Measurements from ENCODE around the gene RARA. TPM values are rescaled to one million over a fixed set of nuclear protein-coding genes. Genes with fewer than 3 reads are reported as not detected.
A peak's percentile ranks its signal among the peaks of the same experiment; 100 is the strongest.
"Not testable (repeated sequence)": the region's sequence is repeated elsewhere in the genome, so short reads cannot be mapped to it uniquely, and the experiment has no call there.

RARA gene
- total RNA-seq, 1 donor, result 40.9 TPM

DNA sequence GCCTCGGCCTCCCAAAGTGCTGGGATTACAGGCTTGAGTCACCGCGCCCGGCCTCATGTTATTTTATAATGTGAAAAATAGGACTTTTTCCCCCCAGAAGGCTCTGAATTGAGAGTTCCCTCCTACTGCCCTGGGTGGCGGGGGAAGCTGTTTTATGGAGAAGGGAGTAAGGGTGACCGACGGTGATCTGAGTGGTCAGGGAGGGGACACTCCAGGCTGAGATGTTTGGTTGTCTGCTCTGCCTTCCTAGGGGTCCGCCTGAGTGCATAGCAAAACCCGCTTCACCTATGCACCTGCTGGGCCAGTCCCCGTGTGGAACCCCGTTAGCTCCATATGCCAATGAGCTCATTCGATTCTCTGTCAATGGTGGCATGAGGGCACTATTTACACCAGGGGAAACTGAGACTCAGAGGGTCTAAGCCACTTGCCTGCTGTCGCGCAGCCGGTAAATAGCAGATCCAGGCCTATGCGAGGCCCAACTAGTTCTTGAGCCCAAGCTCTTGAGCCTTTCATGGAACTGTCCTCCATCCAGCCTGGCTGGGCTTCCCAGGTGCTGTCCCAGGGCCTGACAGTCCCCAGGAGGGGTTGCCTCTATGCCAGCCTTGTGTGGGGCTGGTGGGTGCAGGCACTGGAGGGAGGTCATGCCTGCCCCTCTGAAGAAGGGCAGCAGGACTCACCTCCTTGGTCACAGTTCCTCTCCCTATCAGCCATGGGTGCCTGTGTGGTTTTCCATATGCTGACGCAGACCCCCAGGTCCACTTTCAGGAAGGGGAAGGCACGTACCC is 57.3 kb downstream of the RARA start:
- no peak for DNase-seq (ENCODE audit: low read depth in 2 of 3, low spot score in 2 of 3)

DNA sequence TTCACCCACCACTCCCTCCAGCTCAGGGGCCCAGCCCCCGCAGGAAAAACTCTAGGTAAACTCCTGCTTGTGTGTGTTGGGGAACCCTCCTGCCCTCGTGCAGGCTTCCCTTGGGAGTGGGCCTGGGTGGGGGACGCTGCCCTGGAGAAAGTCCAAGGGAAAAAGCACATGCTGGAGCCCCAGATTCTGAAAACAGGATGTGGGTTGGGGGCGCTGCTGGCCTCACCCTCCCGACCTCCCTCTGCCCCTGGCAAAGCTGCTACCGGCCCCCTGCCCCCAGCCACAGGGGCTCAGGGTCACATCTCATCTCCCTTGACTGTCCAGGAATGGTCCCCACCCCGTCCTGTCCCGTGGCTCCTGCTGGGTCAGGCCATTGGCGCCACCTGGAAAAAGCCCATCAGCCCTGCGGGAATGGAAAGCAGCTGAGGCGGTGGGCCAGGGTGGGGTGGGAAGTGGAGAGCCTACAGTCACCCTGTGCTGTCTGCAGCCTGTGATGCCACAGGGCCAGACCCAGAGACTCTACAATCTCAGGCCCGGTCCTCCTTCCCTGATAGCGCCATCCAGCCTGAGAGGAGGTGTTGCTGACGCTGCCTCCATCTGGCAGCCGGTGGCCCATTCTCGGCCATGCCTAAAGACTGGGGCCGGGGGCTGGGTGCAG is 58.0 kb downstream of the RARA start:
- no peak for DNase-seq (ENCODE audit: low read depth in 2 of 3, low spot score in 2 of 3)

DNA sequence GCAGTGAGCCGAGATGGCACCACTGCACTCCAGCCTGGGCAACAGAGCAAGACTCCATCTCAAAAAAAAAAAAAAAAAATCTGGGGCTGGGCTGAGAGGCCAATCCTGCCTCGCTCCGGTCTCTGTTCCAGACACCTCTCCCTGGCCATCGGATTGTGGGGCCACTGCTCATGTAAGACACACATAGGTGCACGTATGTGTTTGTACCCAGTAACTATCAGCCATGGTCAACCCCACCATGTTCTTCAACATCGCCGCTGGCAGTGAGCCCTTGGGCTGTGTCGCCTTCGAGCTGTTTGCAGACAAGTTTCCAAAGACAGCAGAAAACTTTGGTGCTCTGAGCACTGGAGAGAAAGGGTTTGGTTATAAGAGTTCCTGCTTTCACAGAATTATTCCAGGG is 58.7 kb downstream of the RARA start:
- not testable (repeated sequence) for DNase-seq (ENCODE audit: low read depth in 2 of 3, low spot score in 2 of 3)

DNA sequence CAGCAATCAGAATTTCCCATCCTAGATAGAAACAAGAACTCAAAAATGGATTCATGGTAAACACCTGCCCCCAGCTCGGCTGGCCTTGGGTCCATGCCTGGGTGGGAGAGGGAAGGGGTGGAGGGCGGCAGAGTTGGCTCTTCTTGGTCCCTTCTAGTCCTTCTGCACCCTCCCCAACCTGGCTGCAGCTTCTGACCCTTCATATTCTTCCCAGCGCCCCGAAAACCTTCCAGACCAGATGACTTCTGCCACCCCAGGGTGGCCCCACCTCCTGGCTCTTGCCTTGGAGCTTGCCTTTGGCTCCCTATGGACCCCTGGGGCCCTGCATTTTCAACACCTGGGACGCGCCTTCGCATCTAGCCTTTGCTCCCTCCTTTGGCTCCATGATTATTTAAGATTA is 60.9 kb downstream of the RARA start:
- no peak for DNase-seq (ENCODE audit: low read depth in 2 of 3, low spot score in 2 of 3)

DNA sequence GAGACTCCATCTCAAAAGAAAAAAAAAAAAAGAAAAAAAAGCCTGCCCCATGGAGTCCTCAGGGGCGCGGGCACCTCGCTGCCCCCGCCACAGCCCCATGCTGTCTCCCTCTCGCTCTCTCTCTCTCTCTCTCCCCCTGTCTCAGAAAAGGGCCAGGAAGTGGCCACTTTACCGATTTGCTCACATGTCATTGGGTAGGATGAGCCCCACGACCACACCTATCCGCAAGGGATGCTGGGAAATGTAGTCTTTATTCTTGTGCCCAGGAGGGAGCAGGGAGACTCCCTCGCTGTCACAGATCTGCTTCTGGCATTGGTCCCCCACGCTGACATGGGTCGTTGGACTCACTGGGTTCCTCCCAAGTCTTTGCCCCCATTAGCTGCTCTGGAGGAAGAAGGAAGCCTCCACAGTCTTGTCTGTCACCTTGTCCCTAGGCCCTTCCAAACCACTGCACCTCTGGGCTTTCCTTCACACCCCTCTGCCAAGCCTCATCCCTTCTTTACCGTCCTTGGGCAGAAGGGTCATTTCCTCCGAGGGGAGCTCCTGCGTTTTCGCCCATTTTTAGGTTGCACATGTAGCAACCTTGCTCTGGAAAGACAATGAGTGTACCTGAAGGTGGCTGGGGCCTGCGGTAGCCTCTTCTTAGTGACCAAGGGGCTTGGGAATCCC is 62.4 kb downstream of the RARA start:
- DNase-seq (ENCODE audit: low read depth in 2 of 3, low spot score in 2 of 3), result peak in 1 of 3 donors; percentile 32

DNA sequence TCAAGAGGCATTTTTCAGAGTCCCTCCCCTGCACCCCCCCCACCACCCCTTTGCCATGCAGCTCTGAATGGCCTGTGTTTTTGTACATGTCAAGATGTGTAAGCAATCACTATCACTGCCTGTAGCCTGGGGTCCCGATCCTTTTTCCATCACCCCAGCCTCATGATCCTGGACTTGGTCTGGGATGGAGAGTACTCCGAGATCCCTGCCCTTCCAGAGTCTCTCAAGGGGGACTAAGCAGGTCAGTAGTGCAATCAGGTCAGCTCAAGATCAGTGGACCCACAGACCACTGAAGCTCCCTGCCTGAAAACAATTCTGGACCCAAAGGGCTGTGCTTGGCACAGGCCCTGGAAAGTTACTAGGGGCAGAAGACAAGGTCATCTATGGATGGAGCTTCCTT is 63.1 kb downstream of the RARA start:
- DNase-seq (ENCODE audit: low read depth in 2 of 3, low spot score in 2 of 3), result no peak

DNA sequence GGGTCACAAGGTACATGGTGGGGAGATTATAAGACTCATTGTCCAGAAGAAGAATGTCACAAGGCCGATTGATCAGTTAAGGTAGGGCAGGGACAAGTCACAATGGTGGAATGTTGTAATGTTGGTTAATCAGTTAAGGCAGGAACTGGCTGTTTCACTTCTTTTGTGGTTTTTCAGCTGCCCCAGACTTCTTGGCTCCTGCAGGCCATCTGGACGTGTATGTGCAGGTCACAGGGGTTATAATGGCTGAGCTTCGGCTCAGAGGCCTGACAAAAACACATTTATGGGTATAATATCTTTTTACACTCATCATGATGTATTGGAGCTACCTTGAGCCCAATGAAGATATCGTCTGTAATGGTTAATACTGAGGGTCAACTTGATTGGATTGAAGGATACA is 63.7 kb downstream of the RARA start:
- DNase-seq (ENCODE audit: low read depth in 2 of 3, low spot score in 2 of 3), result not testable (repeated sequence)

DNA sequence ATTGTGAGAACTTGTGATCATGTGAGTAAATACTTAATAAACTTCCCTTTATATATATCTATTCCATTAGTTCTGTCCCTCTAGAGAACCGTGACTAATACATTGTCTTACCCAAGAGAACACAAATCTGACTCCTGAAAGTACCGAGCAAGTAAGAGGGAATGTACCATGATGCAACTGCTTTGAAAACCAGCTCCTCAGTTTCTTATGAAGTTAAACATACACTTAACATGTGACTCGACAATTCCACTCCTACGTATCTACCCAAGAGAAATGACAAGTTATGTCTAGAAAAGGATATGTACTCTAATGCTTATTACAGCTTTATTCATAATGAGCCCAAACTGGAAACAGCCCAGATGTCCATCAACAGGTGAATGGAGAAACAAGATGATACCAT is 64.3 kb downstream of the RARA start:
- no peak for DNase-seq (ENCODE audit: low read depth in 2 of 3, low spot score in 2 of 3)

DNA sequence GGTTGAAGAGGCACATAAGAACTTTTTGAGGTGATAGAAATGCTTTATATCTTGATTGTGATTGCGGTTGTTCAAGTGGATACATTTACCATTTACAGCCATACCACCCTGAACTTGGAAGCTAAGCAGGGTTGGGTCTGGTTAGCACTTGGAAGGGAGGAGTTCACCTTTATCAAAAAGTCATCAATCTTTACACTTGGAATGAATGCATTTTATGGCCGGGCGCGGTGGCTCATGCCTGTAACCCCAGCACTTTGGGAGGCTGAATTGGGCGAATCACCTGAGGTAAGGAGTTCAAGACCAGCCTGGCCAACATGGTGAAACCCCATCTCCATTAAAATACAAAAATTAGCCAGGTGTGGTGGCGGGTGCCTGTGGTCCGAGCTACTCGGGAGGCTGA is 65.0 kb downstream of the RARA start:
- no peak for DNase-seq (ENCODE audit: low read depth in 2 of 3, low spot score in 2 of 3)

DNA sequence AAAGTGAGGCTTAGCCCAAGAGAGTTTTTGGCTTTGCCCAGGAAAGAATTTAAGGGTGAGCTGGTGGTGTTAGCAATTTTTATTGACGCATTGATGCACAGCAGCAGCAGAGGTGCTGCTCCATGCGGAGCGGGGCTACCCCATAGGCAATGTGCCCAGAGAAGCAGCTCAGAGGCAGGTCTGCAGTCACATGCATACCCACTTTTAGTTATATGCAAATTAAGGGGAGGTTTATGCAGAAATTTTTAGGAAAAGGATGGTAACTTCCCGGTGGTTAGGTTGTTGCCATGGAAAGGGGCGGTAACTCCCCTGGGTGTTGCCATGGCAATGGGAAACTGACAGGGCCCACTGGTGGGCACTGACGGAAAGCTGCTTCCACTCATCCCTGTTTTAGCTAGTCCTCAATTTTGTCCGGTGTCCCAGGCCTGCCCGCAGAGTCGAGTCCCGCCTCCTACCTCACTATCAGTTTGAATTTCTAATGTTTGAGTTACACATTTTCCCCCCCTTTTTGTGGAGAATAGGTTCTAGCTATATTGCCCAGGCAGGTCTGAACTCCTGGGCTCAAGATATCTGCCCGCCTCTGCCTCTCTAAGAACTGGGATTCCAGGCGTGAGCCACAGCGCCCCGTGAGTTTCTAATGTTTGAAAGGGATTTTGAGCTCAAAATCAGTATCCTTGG is 66.0 kb downstream of the RARA start:
- no peak for DNase-seq (ENCODE audit: low read depth in 2 of 3, low spot score in 2 of 3)

DNA sequence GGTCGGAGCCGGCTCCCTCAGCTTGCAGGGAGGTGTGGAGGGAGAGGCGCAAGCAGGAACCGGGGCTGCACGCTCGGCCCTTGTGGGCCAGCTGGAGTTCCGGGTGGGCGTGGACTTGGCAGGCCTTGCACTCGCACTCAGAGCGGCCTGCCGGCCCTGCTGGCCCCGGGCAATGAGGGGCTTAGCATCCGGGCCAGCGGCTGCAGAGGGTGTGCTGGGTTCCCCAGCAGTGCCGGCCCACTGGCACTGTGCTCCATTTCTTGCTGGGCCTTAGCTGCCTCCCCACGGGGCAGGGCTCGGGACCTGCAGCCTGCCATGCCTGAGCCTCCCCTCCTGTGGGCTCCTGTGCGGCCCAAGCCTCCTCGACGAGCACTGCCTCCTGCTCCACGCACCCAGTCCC is 66.8 kb downstream of the RARA start:
- DNase-seq (ENCODE audit: low read depth in 2 of 3, low spot score in 2 of 3), result not testable (repeated sequence)

DNA sequence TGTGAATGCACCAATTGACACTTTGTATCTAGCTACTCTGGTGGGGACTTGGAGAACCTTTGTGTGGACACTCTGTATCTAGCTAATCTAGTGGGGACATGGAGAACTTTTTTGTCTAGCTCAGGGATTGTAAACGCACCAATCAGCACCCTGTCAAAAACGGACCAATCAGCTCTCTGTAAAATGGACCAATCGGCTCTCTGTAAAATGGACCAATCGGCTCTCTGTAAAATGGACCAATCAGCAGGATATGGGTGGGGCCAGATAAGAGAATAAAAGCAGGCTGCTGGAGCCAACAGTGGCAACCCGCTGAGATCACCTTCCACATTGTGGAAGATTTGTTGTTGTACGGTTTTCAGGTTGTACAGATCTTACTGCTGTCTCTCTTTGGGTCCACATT is 67.6 kb downstream of the RARA start:
- peak in 1 of 3 donors; percentile 32 for DNase-seq (ENCODE audit: low read depth in 2 of 3, low spot score in 2 of 3)

DNA sequence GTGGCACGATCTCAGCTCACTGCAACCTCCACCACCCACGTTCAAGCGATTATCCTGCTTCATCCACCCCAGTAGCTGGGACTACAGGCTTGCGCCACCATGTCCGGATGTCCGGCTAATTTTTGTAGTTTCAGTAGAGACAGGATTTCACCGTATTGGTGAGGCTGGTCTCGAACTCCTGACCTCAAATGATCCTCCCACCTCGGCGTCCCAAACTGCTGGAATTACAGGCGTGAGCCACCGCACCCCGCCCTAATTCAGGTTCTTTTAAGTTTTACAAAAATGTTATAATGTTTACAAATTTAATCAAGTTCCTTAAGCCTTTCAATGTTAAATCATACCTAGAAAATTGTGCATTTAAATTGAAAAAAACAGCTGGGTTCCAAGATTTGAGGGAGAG is 68.9 kb downstream of the RARA start:
- DNase-seq (ENCODE audit: low read depth in 2 of 3, low spot score in 2 of 3), result no peak

DNA sequence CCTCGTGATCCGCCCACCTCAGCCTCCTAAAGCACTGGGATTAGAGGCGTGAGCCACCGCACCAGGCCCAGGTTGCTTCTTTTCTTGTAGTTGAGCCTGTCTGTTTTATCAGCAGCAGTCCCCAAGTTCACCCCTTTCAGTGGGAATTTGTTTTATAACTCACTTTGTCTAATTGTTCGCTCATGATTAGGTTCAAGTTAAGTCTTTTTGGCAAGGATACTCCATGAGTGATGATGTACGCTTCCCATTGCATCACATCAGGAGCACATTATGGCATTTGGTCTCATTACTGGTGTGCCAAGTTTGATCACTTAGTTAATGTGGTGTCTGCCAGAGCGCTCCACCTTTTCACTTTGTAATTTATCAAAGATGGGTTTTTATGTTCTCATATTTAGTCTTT is 70.0 kb downstream of the RARA start:
- no peak for DNase-seq (ENCODE audit: low read depth in 2 of 3, low spot score in 2 of 3)

DNA sequence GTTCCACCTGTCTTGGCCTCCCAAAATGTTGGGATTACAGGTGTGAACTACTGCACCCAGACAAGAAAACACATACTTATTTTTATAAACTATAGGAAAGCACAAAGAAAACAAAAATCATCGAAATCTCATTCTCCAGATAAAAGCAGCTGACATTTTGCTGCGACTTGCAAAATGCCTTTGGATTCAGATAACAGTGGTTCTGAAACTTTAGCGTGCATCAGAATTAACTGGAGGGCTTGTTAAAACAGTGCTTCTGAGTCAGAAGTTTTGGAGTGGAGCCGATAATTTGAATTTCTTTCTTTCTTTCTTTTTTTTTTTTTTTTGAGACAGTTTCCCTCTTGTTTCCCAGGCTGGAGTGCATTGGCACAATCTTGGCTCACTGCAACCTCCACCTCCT is 73.3 kb downstream of the RARA start:
- DNase-seq (ENCODE audit: low read depth in 2 of 3, low spot score in 2 of 3), result no peak

DNA sequence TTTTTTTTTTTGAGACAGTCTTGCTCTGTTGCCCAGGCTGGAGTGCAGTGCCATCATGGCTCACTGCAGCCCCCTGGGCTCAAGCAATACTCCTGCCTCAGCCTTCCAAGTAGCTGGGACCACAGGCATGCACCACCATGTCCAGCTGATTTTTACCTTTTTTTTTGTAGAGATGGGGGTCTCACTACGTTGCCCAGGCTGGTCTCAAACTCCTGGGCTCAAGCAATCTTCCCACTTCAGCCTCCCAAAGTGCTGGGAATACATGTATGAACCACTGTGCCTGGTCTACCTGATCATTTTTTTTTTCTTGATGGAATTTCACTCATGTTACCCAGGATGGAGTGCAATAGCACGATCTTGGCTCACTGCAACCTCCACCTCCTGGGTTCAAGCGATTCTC is 77.6 kb downstream of the RARA start:
- not testable (repeated sequence) for DNase-seq (ENCODE audit: low read depth in 2 of 3, low spot score in 2 of 3)

DNA sequence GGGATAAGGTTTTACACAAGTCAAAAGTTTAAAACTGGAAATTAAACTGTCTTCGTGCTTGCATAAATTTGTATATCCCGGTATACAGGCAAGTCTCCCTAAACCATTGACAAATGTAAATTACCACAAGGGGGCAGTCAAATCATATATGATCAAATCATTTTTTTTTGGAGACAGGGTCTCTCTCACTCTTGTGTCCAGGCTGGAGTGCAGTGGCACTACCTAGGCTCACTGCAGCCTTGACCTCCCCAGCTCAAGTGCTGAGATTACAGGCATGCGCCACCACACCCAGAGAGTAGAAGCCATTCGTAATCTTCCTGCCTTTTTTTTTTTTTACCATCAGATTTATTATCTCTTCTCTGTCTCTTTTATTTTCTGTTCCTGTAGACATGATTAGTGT is 90.2 kb downstream of the RARA start:
- peak; percentile 31 to 85 (median 51) for DNase-seq (ENCODE audit: low read depth in 2 of 3, low spot score in 2 of 3)

DNA sequence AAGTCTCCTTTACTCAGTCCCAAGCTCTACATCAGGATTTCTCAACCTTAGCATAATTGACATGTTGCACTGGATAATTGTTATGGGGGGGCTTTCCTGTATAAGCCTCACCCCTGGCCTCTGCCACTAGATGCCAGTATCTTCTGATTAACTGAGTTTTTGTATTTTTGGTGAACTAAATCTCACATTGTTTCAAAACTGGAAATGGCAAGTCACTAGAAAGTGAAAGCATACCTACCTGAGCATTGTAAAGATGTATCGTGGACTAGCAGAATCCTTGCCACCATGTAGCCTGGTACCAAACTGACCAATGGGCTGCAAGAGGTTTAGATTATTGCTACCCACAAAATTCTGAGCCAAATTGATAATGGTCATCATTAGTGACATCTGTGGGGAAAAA is 93.7 kb downstream of the RARA start:
- peak in 1 of 3 donors; percentile 16 for DNase-seq (ENCODE audit: low read depth in 2 of 3, low spot score in 2 of 3)

DNA sequence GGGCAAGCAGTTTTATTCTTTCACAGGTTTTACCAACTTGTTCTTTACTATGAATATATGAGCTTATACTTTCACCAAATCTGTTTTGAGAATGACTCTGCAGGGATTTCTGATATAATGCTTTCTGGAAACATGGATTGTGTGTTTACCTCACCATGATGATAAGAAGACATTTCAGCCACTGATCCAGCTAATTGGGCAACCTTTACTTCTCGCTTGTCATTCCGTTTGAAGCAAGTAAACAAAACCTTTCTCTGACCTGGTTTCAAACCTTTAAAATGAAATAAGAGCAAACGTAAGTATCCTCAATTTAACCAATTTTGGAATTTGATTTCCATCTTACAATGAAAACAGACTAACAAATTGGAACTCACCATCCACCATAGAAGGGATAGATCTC is 95.0 kb downstream of the RARA start:
- DNase-seq (ENCODE audit: low read depth in 2 of 3, low spot score in 2 of 3), result no peak

Data from hematopoietic multipotent progenitor cell (in vitro differentiated cells).